ENCODE results near the gene RELL1. TPM values are rescaled to one million over a fixed set of nuclear protein-coding genes. Genes with fewer than 3 reads are reported as not detected.
A peak's percentile ranks its signal among the peaks of the same experiment; 100 is the strongest.

Gene RELL1
- total RNA-seq, 1 donor from 2014 or later, result 36.6 TPM

- TF ChIP-seq, protein P1, sequence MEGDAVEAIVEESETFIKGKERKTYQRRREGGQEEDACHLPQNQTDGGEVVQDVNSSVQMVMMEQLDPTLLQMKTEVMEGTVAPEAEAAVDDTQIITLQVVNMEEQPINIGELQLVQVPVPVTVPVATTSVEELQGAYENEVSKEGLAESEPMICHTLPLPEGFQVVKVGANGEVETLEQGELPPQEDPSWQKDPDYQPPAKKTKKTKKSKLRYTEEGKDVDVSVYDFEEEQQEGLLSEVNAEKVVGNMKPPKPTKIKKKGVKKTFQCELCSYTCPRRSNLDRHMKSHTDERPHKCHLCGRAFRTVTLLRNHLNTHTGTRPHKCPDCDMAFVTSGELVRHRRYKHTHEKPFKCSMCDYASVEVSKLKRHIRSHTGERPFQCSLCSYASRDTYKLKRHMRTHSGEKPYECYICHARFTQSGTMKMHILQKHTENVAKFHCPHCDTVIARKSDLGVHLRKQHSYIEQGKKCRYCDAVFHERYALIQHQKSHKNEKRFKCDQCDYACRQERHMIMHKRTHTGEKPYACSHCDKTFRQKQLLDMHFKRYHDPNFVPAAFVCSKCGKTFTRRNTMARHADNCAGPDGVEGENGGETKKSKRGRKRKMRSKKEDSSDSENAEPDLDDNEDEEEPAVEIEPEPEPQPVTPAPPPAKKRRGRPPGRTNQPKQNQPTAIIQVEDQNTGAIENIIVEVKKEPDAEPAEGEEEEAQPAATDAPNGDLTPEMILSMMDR (IDR thresholded peaks at IDR 0.05; ENCODE audit: unreplicated experiment), result no peak
- Mint-ChIP-seq H3K4me3 (ENCODE audit: unreplicated experiment) (no peak overlapping the region), H3K27me3 (ENCODE audit: unreplicated experiment) (peaks cover 6% of the 10 kb centered on the region), H3K9me3 (ENCODE audit: unreplicated experiment) (no peaks in the 10 kb centered on the region), H3K36me3 (ENCODE audit: low read depth, unreplicated experiment) (peaks cover 29% of the 10 kb centered on the region), H3K4me1 (ENCODE audit: unreplicated experiment) (no peaks in the 10 kb centered on the region), H3K27ac (ENCODE audit: unreplicated experiment) (no peak overlapping the region)
- DNase-seq (ENCODE audit: low spot score), result no peak
Measured at GRCh38 chr4:37627263-37627662, 58.9 kb downstream of the RELL1 start.

DNA sequence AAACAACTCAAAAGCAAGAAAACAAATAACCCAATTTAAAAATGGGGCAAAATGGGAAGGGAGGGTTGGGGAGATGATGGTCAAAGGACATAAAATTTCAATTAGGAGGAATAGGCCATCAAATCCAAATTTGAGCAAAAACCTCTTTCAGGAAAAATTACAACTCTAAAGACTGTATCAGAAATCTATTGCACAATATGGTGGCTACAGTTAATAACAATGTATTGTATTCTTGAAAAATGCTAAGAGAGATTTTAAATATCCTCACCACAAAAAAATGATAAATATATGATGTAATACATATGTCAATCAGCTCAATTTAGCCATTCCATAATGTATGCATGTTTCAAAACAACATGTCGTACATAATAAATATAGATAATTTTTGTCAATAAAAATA lies 60.7 kb downstream of the RELL1 start:
- Mint-ChIP-seq H3K4me3 (ENCODE audit: unreplicated experiment) (no peak overlapping the region), H3K27me3 (ENCODE audit: unreplicated experiment) (no peaks in the 10 kb centered on the region), H3K4me1 (ENCODE audit: unreplicated experiment) (peaks cover 2% of the 10 kb centered on the region), H3K9me3 (ENCODE audit: unreplicated experiment) (no peaks in the 10 kb centered on the region), H3K36me3 (ENCODE audit: low read depth, unreplicated experiment) (peaks cover 22% of the 10 kb centered on the region), H3K27ac (ENCODE audit: unreplicated experiment) (no peak overlapping the region)
- no peak for DNase-seq (ENCODE audit: low spot score)
- TF ChIP-seq, protein P1 (IDR thresholded peaks at IDR 0.05; ENCODE audit: unreplicated experiment), result no peak

DNA sequence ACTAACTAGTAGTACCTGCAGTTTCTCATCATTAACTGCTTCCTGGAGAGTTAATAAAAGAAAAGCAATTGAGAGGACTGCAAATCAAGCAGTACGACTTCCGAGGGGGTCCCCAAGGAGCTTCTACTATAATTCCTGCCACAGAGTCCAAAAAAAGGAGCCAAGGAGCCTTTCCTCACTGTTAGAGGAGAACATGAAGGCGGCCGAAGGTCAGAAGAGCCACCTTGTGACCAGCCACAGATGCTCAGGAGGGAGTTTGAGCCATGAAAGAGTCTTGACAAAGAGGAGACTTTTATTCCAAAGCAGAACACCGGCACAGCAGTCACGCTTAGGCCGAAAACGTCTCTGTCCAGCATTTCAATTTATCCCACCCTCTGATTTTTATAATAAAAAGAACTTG lies 62.2 kb downstream of the RELL1 start:
- no peak for DNase-seq (ENCODE audit: low spot score)
- Mint-ChIP-seq H3K36me3 (ENCODE audit: low read depth, unreplicated experiment) (peaks cover 15% of the 10 kb centered on the region), H3K4me3 (ENCODE audit: unreplicated experiment) (peak overlapping the region; percentile 25), H3K9me3 (ENCODE audit: unreplicated experiment) (no peaks in the 10 kb centered on the region), H3K27me3 (ENCODE audit: unreplicated experiment) (no peaks in the 10 kb centered on the region), H3K27ac (ENCODE audit: unreplicated experiment) (no peak overlapping the region), H3K4me1 (ENCODE audit: unreplicated experiment) (peaks cover 2% of the 10 kb centered on the region)
- TF ChIP-seq, protein P1 (IDR thresholded peaks at IDR 0.05; ENCODE audit: unreplicated experiment), result no peak

DNA sequence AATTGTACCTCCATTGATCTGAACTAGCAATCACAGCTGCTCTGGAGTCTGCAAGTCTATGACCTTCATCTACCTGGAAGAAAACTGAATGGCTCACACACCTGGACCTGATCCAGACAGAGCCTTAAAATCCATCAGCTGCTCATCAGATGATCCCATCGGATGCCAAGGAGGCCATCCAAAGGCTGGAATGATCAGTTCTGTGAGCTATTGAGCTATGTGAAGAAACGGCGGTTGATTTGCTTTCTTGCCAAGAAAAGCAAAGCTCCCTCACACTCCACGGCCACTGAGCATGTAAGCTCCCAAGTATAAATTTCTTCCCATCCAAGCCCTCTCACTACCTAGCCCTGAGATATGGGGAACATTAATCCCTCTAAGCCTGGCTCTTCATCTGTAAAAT lies 63.1 kb downstream of the RELL1 start:
- H3K27ac Mint-ChIP-seq (ENCODE audit: unreplicated experiment), result no peak overlapping the region
- TF ChIP-seq, protein P1 (IDR thresholded peaks at IDR 0.05; ENCODE audit: unreplicated experiment), result no peak
- no peak overlapping the region for H3K4me3 Mint-ChIP-seq (ENCODE audit: unreplicated experiment)
- H3K9me3 Mint-ChIP-seq (ENCODE audit: unreplicated experiment), result no peaks in the 10 kb centered on the region
- peaks cover 2% of the 10 kb centered on the region for H3K4me1 Mint-ChIP-seq (ENCODE audit: unreplicated experiment)
- H3K27me3 Mint-ChIP-seq (ENCODE audit: unreplicated experiment), result no peaks in the 10 kb centered on the region
- peaks cover 12% of the 10 kb centered on the region for H3K36me3 Mint-ChIP-seq (ENCODE audit: low read depth, unreplicated experiment)
- no peak for DNase-seq (ENCODE audit: low spot score)

DNA sequence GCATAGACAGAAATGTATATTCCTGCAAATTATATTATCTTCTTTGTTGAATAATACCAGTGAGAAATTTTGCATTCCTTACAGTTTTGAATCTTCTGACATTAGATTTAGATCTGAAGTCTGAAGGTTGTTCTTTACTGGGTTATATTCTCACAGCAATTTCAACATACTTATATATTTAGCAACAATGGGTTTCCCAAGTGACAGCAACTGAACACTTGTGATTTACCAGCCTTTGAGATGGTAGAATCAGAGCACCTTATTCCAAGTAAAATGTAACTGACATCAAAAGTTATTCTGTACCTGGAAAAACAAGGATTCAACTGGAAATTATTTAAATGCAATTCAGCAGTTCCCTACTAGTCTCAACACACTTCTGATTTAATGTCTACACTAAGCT lies 66.0 kb downstream of the RELL1 start:
- DNase-seq (ENCODE audit: low spot score), result no peak
- peaks cover 2% of the 10 kb centered on the region for H3K4me1 Mint-ChIP-seq (ENCODE audit: unreplicated experiment)
- no peak overlapping the region for H3K4me3 Mint-ChIP-seq (ENCODE audit: unreplicated experiment)
- H3K9me3 Mint-ChIP-seq (ENCODE audit: unreplicated experiment), result no peaks in the 10 kb centered on the region
- H3K27ac Mint-ChIP-seq (ENCODE audit: unreplicated experiment), result no peak overlapping the region
- peaks cover 16% of the 10 kb centered on the region for H3K36me3 Mint-ChIP-seq (ENCODE audit: low read depth, unreplicated experiment)
- TF ChIP-seq, protein P1 (IDR thresholded peaks at IDR 0.05; ENCODE audit: unreplicated experiment), result no peak
- no peaks in the 10 kb centered on the region for H3K27me3 Mint-ChIP-seq (ENCODE audit: unreplicated experiment)
